Uterus (tissue), 4 donors: ENCODE measurements around the gene HTR4. TPM values are rescaled to one million over a fixed set of nuclear protein-coding genes. Genes with fewer than 3 reads are reported as not detected.
A peak's percentile ranks its signal among the peaks of the same experiment; 100 is the strongest.

Source experiments
- DNase-seq, 2 donors: peaks; one replicate each; pipeline ENCODE4 v3.0.0-alpha.2; 2019 to 2020
- H3K27ac ChIP-seq, 2 donors: fragments of 200-600 bp; sonication (generic); 1 replicate in 1 of 2; 2 replicates in 1 of 2; pipeline ENCODE4 v1.5.1; 2016 to 2018
- H3K27me3 ChIP-seq, 2 donors: fragments of 200-600 bp; sonication (generic); one replicate each; pipeline ENCODE4 v1.5.1; 2018 to 2019; ENCODE audit warnings: control low read depth in 1 of 2
- H3K36me3 ChIP-seq, 2 donors: fragments of 200-600 bp; sonication (generic); one replicate each; pipeline ENCODE4 v1.5.1; 2019; ENCODE audit warnings: control low read depth in 1 of 2
- H3K4me1 ChIP-seq, 2 donors: fragments of 200-600 bp; sonication (generic); one replicate each; pipeline ENCODE4 v1.5.1; 2018 to 2019; ENCODE audit warnings: control low read depth in 1 of 2
- H3K4me3 ChIP-seq, 2 donors: fragments of 200-600 bp; sonication (generic); 1 replicate in 1 of 2; 2 replicates in 1 of 2; pipeline ENCODE4 v1.5.1; 2018 to 2019; ENCODE audit warnings: mild to moderate bottlenecking in 1 of 2
- H3K9me3 ChIP-seq, 2 donors: fragments of 200-600 bp; sonication (generic); one replicate each; pipeline ENCODE4 v1.5.1; 2019; ENCODE audit warnings: control low read depth in 1 of 2
- CTCF ChIP-seq, 4 experiments: fragments of 200-600 bp in 2 of 4; fragments of 450-650 bp in 2 of 4; sonication (generic) in 2 of 4; IDR thresholded peaks; one replicate each; pipeline ENCODE4 v1.5.1; 2016 to 2019; ENCODE audit warnings: antibody characterized with exemption in 4 of 4, mild to moderate bottlenecking in 2 of 4, moderate library complexity in 1 of 4
- POLR2A ChIP-seq, 2 donors: fragments of 450-650 bp; IDR thresholded peaks; one replicate each; pipeline ENCODE4 v1.6.1; 2016; ENCODE audit warnings: antibody characterized with exemption in 2 of 2, mild to moderate bottlenecking in 1 of 2, moderate library complexity in 1 of 2
- intact Hi-C: fragments of 100-400 bp; cut with DNase I; formaldehyde crosslinking; loops from one replicate; pipeline ENCODE4 v1.15.1; 2023; ENCODE audit warnings: low total_unique reads
- total RNA-seq, 4 donors: library from RNA; depleted of rRNA in 3 of 4; stranded (reverse); fragments of >200 nt in 3 of 4; gene quantifications; one replicate each; pipeline versions ENCODE4 v1.1.0 to v1.2.4, GENCODE V29; 2014 to 2023
- donor health status: DM: yes; HTN: yes; CAD: no.

The HTR4 gene
- total RNA-seq, 4 donors from 2014 or later = 0.26 to 0.40 TPM; not detected in 2

GRCh38 chr5:148697180-148697808 lies 43.0 kb upstream of the HTR4 start:
- TF ChIP-seq CTCF (IDR thresholded peaks at IDR 0.05) = no peak
- TF ChIP-seq POLR2A (IDR thresholded peaks at IDR 0.05) = no peak
- DNase-seq = peak; percentile 32 to 46
- peak overlapping the region; percentile 33 to 68 for H3K27ac ChIP-seq
- no peak overlapping the region for H3K4me3 ChIP-seq
- intact Hi-C loops = no loop called here
- H3K36me3 ChIP-seq = no peaks in the 10 kb centered on the region
- no peaks in the 10 kb centered on the region for H3K27me3 ChIP-seq
- H3K9me3 ChIP-seq = no peaks in the 10 kb centered on the region
- H3K4me1 ChIP-seq = no peaks in the 10 kb centered on the region

GRCh38 chr5:148696187-148697036 lies 42.1 kb upstream of the HTR4 start:
- H3K27me3 ChIP-seq = no peaks in the 10 kb centered on the region
- peak overlapping the region; percentile 33 to 68 for H3K27ac ChIP-seq
- H3K9me3 ChIP-seq = no peaks in the 10 kb centered on the region
- H3K36me3 ChIP-seq = no peaks in the 10 kb centered on the region
- no peak overlapping the region for H3K4me3 ChIP-seq
- no peaks in the 10 kb centered on the region for H3K4me1 ChIP-seq
- intact Hi-C loops = no loop called here
- no peak for DNase-seq
- no peak for TF ChIP-seq CTCF (IDR thresholded peaks at IDR 0.05)
- no peak for TF ChIP-seq POLR2A (IDR thresholded peaks at IDR 0.05)

- H3K27me3 ChIP-seq = no peaks in the 10 kb centered on the region
- DNase-seq = no peak
- no peak for TF ChIP-seq POLR2A (IDR thresholded peaks at IDR 0.05)
- TF ChIP-seq CTCF (IDR thresholded peaks at IDR 0.05) = no peak
- no peak overlapping the region for H3K4me3 ChIP-seq
- no peak overlapping the region for H3K27ac ChIP-seq
- H3K9me3 ChIP-seq = peaks cover 0 to 8% of the 10 kb centered on the region in 2 donors
- intact Hi-C loops = no loop called here
- H3K4me1 ChIP-seq = no peaks in the 10 kb centered on the region
- H3K36me3 ChIP-seq = no peaks in the 10 kb centered on the region
Observed at GRCh38 chr5:148690945-148691344, 36.6 kb upstream of the HTR4 start.

GRCh38 chr5:148688787-148689186 lies 34.5 kb upstream of the HTR4 start:
- intact Hi-C loops = no loop called here
- no peak for DNase-seq
- H3K36me3 ChIP-seq = no peaks in the 10 kb centered on the region
- TF ChIP-seq CTCF (IDR thresholded peaks at IDR 0.05) (no peak), POLR2A (IDR thresholded peaks at IDR 0.05) (no peak)
- H3K9me3 ChIP-seq = peaks cover 0 to 8% of the 10 kb centered on the region in 2 donors
- H3K27me3 ChIP-seq = no peaks in the 10 kb centered on the region
- no peak overlapping the region for H3K27ac ChIP-seq
- no peak overlapping the region for H3K4me3 ChIP-seq
- no peaks in the 10 kb centered on the region for H3K4me1 ChIP-seq

GRCh38 chr5:148687871-148688270 lies 33.5 kb upstream of the HTR4 start:
- no peak for DNase-seq
- H3K4me1 ChIP-seq = no peaks in the 10 kb centered on the region
- H3K36me3 ChIP-seq = no peaks in the 10 kb centered on the region
- no peak overlapping the region for H3K4me3 ChIP-seq
- H3K9me3 ChIP-seq = peaks cover 0 to 8% of the 10 kb centered on the region in 2 donors
- H3K27ac ChIP-seq = no peak overlapping the region
- TF ChIP-seq POLR2A (IDR thresholded peaks at IDR 0.05) = no peak
- no peak for TF ChIP-seq CTCF (IDR thresholded peaks at IDR 0.05)
- intact Hi-C loops = no loop called here
- no peaks in the 10 kb centered on the region for H3K27me3 ChIP-seq
